22Rv1 (cell line): ENCODE data around the gene TOP3B.

Experiments
- ZFX ChIP-seq: fragments of 450-650 bp; IDR thresholded peaks from 2 replicates; pipeline ENCODE4 v1.6.1; 2017; ENCODE audit warnings: antibody characterized with exemption, borderline replicate concordance
- TF ChIP-seq, protein P1 (sequence below): fragments of 450-650 bp; IDR thresholded peaks from 2 replicates; pipeline ENCODE4 v1.5.1; 2017; ENCODE audit warnings: mild to moderate bottlenecking

DNA sequence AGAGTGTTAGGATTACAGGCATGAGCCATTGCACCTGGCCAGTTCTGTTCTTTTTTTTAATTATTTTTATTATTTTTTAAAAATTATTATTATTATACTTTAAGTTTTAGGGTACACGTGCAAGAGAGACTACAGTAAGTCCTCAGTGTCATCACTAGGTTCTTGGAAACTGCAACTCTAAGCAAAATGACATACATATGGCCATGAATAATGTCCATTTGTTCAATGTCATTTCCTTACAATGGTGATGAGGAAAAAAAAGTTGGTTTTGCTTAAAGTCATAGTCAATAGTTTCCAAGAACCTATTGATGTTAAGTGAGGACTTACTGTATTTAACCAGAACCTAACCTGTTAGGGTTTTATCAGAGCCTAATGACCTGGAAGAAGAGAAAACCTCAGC is 29.4 kb upstream of the TOP3B start:
- TF ChIP-seq, protein P1, sequence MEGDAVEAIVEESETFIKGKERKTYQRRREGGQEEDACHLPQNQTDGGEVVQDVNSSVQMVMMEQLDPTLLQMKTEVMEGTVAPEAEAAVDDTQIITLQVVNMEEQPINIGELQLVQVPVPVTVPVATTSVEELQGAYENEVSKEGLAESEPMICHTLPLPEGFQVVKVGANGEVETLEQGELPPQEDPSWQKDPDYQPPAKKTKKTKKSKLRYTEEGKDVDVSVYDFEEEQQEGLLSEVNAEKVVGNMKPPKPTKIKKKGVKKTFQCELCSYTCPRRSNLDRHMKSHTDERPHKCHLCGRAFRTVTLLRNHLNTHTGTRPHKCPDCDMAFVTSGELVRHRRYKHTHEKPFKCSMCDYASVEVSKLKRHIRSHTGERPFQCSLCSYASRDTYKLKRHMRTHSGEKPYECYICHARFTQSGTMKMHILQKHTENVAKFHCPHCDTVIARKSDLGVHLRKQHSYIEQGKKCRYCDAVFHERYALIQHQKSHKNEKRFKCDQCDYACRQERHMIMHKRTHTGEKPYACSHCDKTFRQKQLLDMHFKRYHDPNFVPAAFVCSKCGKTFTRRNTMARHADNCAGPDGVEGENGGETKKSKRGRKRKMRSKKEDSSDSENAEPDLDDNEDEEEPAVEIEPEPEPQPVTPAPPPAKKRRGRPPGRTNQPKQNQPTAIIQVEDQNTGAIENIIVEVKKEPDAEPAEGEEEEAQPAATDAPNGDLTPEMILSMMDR: no peak
- no peak for TF ChIP-seq ZFX
